ENCODE measurements around the gene ATL1. TPM values are rescaled to one million over a fixed set of nuclear protein-coding genes. Genes with fewer than 3 reads are reported as not detected.
A peak's percentile ranks its signal among the peaks of the same experiment; 100 is the strongest.

Gene ATL1
- total RNA-seq, 4 donors from 2014 or later, result 1.5 to 24.3 (median 13.0) TPM

DNA sequence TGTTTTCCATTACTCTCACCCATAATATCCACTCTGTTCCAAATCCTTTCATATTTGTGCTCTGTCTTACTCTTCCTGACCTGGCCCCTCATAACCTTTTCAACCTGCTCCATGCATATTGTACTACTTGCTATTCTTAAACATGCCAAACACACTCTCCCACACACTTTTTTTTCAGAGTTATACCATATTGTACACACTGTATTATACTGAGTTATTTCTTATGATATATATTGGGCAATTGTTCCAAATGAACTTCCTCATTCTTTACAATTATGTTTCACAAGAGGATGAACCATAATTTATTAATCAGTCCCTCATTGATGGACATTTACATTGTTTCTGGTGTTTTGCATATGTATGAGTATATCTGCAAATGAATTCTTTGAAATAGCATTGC, 18.5 kb downstream of the ATL1 start:
- no peaks in the 10 kb centered on the region for H3K27me3 ChIP-seq
- H3K36me3 ChIP-seq, result peaks cover 0 to 4% of the 10 kb centered on the region in 2 donors
- H3K4me1 ChIP-seq, result no peaks in the 10 kb centered on the region
- H3K4me3 ChIP-seq, result no peak overlapping the region
- TF ChIP-seq CTCF (IDR thresholded peaks at IDR 0.05), result no peak
- intact Hi-C loops (cut with DNase I; ENCODE audit: low total_unique reads), result no loop called here
- H3K9me3 ChIP-seq, result no peaks in the 10 kb centered on the region
- no peak overlapping the region for H3K27ac ChIP-seq
- DNase-seq, result no peak

- Histone ChIP-seq H3K27me3 (no peaks in the 10 kb centered on the region), H3K4me1 (no peaks in the 10 kb centered on the region), H3K9me3 (no peaks in the 10 kb centered on the region), H3K36me3 (no peaks in the 10 kb centered on the region), H3K27ac (no peak overlapping the region), H3K4me3 (no peak overlapping the region)
- intact Hi-C loops (cut with DNase I; ENCODE audit: low total_unique reads), result no loop called here
- TF ChIP-seq POLR2A (IDR thresholded peaks at IDR 0.05), result no peak
- no peak for DNase-seq
These were observed 30.5 kb downstream of the ATL1 start for GRCh38 chr14:50590464-50590863.

GRCh38 chr14:50594577-50595316, 34.8 kb downstream of the ATL1 start:
- TF ChIP-seq POLR2A (IDR thresholded peaks at IDR 0.05) (no peak), CTCF (IDR thresholded peaks at IDR 0.05) (no peak)
- no peak for DNase-seq
- no peaks in the 10 kb centered on the region for H3K9me3 ChIP-seq

DNA sequence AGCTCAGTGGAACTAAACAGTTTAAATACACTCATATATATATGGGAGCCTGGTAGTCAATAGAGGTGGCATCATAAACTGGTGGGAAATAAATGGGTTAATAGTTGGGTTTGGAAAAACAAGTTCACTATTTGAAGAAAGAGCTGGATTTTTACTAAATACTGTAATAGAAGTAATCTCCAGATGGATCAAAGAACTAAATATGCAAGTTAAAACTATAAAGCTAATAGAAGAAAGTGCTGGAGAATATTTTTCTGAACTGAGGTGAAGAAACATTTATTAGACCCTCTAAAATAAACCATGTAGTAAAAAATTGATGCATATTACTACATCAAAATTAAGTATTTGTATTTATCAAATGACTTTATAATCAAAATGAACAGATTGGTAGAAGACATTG, 38.8 kb downstream of the ATL1 start:
- H3K36me3 ChIP-seq, result no peaks in the 10 kb centered on the region
- no peak overlapping the region for H3K4me3 ChIP-seq
- intact Hi-C loops (cut with DNase I; ENCODE audit: low total_unique reads), result no loop called here
- TF ChIP-seq POLR2A (IDR thresholded peaks at IDR 0.05) (no peak), CTCF (IDR thresholded peaks at IDR 0.05) (no peak)
- no peaks in the 10 kb centered on the region for H3K4me1 ChIP-seq
- H3K27me3 ChIP-seq, result no peaks in the 10 kb centered on the region
- DNase-seq, result no peak
- H3K27ac ChIP-seq, result no peak overlapping the region
- no peaks in the 10 kb centered on the region for H3K9me3 ChIP-seq

More at GRCh38 chr14:50594577-50595316, 34.8 kb downstream of the ATL1 start:
- intact Hi-C loops (cut with DNase I; ENCODE audit: low total_unique reads), result no loop called here
- Histone ChIP-seq H3K4me3 (no peak overlapping the region), H3K4me1 (no peaks in the 10 kb centered on the region), H3K27me3 (no peaks in the 10 kb centered on the region), H3K27ac (no peak overlapping the region), H3K36me3 (no peaks in the 10 kb centered on the region)

DNA sequence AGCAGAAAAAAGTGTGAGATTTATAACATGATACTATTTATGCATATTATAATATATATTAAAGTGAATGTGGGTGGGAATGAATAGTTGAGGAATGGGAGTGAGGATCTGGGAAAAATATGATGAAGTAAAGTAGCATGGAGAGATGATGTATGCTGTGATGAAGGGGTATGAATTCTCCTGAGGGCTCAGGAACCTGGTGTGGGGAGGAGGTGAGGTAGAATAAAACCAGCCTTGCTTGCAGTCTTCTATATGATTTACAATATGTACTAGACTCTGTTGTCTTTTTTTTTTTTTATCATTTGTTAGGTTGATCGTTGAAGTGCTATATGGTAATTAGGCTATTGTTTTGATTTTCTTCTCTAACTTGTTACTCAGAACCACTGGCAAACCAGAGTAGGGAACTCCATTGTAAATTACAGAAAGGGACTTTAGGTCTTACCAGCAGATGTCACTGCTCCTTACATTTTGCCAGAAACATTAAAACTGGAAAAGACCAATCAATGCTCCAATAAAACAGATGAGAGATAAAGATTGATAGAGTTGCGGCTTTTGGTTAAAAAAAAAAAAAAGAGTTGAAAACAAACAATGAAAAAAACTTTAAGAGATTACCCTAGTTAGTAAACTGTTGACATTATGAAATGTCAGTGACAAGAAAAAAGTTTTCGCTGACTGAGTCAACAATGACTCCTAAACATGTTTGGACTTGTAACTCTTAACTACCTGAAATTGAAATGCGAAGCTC, 39.9 kb downstream of the ATL1 start:
- intact Hi-C loops (cut with DNase I; ENCODE audit: low total_unique reads), result loop anchor here (10.0 kb wide), 1 partner anchor 185 kb away; no protein-coding TSS in a partner anchor
- no peaks in the 10 kb centered on the region for H3K36me3 ChIP-seq
- no peaks in the 10 kb centered on the region for H3K27me3 ChIP-seq
- TF ChIP-seq CTCF (IDR thresholded peaks at IDR 0.05) (peak; percentile 28 to 66 (median 44)), POLR2A (IDR thresholded peaks at IDR 0.05) (no peak)
- no peak for DNase-seq
- H3K4me3 ChIP-seq, result no peak overlapping the region
- H3K9me3 ChIP-seq, result no peaks in the 10 kb centered on the region
- no peaks in the 10 kb centered on the region for H3K4me1 ChIP-seq
- no peak overlapping the region for H3K27ac ChIP-seq

Measured in uterus (tissue), 4 donors.